Smooth muscle cell (in vitro differentiated cells): ENCODE data around the gene FBXO41. TPM values are rescaled to one million over a fixed set of nuclear protein-coding genes. Genes with fewer than 3 reads are reported as not detected.

ENCODE experiments used
- DNase-seq: peaks from one replicate; lab custom pipeline; 2025; ENCODE audit not compliant: unreplicated experiment; lab: John Stamatoyannopoulos, UW
- H2AFZ ChIP-seq: fragments of 200-600 bp; sonication (generic); 2 replicates; pipeline ENCODE4 v1.6.0; 2016; ENCODE audit warnings: antibody characterized with exemption, low read depth, mild to moderate bottlenecking
- H3F3A ChIP-seq: fragments of 200-600 bp; sonication (generic); 2 replicates; pipeline ENCODE4 v1.6.0; 2017; ENCODE audit warnings: antibody characterized with exemption, low read depth
- H3K27ac ChIP-seq: fragments of 200-600 bp; sonication (generic); 2 replicates; pipeline ENCODE4 v1.5.1; 2016; ENCODE audit warnings: low read depth, mild to moderate bottlenecking
- H3K27me3 ChIP-seq: fragments of 200-600 bp; sonication (generic); 2 replicates; pipeline ENCODE4 v1.6.1; 2016; ENCODE audit warnings: low read depth, mild to moderate bottlenecking
- H3K36me3 ChIP-seq: fragments of 200-600 bp; sonication (generic); 2 replicates; pipeline ENCODE4 v1.5.1; 2016; ENCODE audit warnings: low read depth
- H3K4me1 ChIP-seq: fragments of 200-600 bp; sonication (generic); 2 replicates; pipeline ENCODE4 v1.5.1; 2016; ENCODE audit warnings: low read depth
- H3K4me2 ChIP-seq: fragments of 200-600 bp; sonication (generic); 2 replicates; pipeline ENCODE4 v1.6.0; 2016; ENCODE audit warnings: mild to moderate bottlenecking
- H3K4me3 ChIP-seq: fragments of 200-600 bp; sonication (generic); 2 replicates; pipeline ENCODE4 v1.5.1; 2016; ENCODE audit warnings: mild to moderate bottlenecking
- H3K79me2 ChIP-seq: fragments of 200-600 bp; sonication (generic); 2 replicates; pipeline ENCODE4 v1.6.0; 2016; ENCODE audit warnings: low read depth, mild to moderate bottlenecking
- H3K9ac ChIP-seq: fragments of 200-600 bp; sonication (generic); 2 replicates; pipeline ENCODE4 v1.6.0; 2016; ENCODE audit warnings: low read depth
- H3K9me3 ChIP-seq: fragments of 200-600 bp; sonication (generic); replicated peaks from 2 replicates; pipeline ENCODE4 v1.5.1; 2016; ENCODE audit warnings: low read depth
- H4K20me1 ChIP-seq: fragments of 200-600 bp; sonication (generic); 2 replicates; pipeline ENCODE4 v1.6.0; 2016; ENCODE audit warnings: low read depth
- CTCF ChIP-seq: fragments of 200-600 bp; sonication (generic); IDR thresholded peaks from 2 replicates; pipeline ENCODE4 v1.5.1; 2017; ENCODE audit warnings: borderline replicate concordance, mild to moderate bottlenecking, antibody characterized with exemption; ENCODE audit not compliant: insufficient read depth, poor library complexity, severe bottlenecking
- WGBS: methylation state at CpG from one replicate; pipeline ENCODE4 v1.1.7; 2016; ENCODE audit warnings: low lambda C conversion rate; 5-methylcytosine and 5-hydroxymethylcytosine counted together
- polyA plus RNA-seq: library from polyadenylated mRNA; unstranded; fragments of >200 nt; fragmentation: Nextera tagmentation; extraction: Ambion mirVana; gene quantifications from 2 replicates; pipeline ENCODE4 v1.2.1, GENCODE V29; 2016
- total RNA-seq: library from RNA; depleted of rRNA; stranded (reverse); fragments of >200 nt; gene quantifications from 2 replicates; pipeline ENCODE4 v1.2.3, GENCODE V29; 2014

FBXO41 gene
- total and polyA plus RNA-seq, 2 experiments from 2014 or later = 1.00 to 1.2 TPM

GRCh38 chr2:73259704-73260337 is 24.5 kb downstream of the FBXO41 start:
- H3K27me3 ChIP-seq = no peaks in the 10 kb centered on the region
- H3K4me2 ChIP-seq = no peak overlapping the region
- H2AFZ ChIP-seq = no peak overlapping the region
- no peak for TF ChIP-seq CTCF
- H3K4me3 ChIP-seq = no peak overlapping the region
- DNase-seq = no peak
- no peaks in the 10 kb centered on the region for H4K20me1 ChIP-seq
- H3K27ac ChIP-seq = no peak overlapping the region
- no peak overlapping the region for H3K9ac ChIP-seq
- H3K4me1 ChIP-seq = no peaks in the 10 kb centered on the region
- no peaks in the 10 kb centered on the region for H3K36me3 ChIP-seq
- WGBS = 94% methylated on average over 4 of the region's 4 CpGs
- no peaks in the 10 kb centered on the region for H3F3A ChIP-seq
- H3K9me3 ChIP-seq = no peaks in the 10 kb centered on the region
- no peaks in the 10 kb centered on the region for H3K79me2 ChIP-seq

GRCh38 chr2:73259276-73259675 is 25.0 kb downstream of the FBXO41 start:
- Histone ChIP-seq H3K9me3 (no peaks in the 10 kb centered on the region), H2AFZ (no peak overlapping the region), H3K9ac (no peak overlapping the region), H4K20me1 (no peaks in the 10 kb centered on the region), H3K36me3 (no peaks in the 10 kb centered on the region), H3F3A (no peaks in the 10 kb centered on the region), H3K27me3 (no peaks in the 10 kb centered on the region), H3K79me2 (no peaks in the 10 kb centered on the region), H3K27ac (no peak overlapping the region), H3K4me1 (no peaks in the 10 kb centered on the region), H3K4me3 (no peak overlapping the region), H3K4me2 (no peak overlapping the region)
- TF ChIP-seq CTCF = no peak
- no peak for DNase-seq
- 92% methylated on average over 8 of the region's 8 CpGs for WGBS

GRCh38 chr2:73258913-73259215 is 25.4 kb downstream of the FBXO41 start:
- Histone ChIP-seq H2AFZ (no peak overlapping the region), H3K36me3 (no peaks in the 10 kb centered on the region), H3K4me1 (no peaks in the 10 kb centered on the region), H3K4me2 (no peak overlapping the region), H3K9ac (no peak overlapping the region), H3F3A (no peaks in the 10 kb centered on the region), H3K27ac (no peak overlapping the region), H3K79me2 (no peaks in the 10 kb centered on the region), H3K9me3 (no peaks in the 10 kb centered on the region), H3K27me3 (no peaks in the 10 kb centered on the region), H3K4me3 (no peak overlapping the region), H4K20me1 (no peaks in the 10 kb centered on the region)
- DNase-seq = no peak
- WGBS = 97% methylated on average over 9 of the region's 9 CpGs
- no peak for TF ChIP-seq CTCF

- no peaks in the 10 kb centered on the region for H3F3A ChIP-seq
- H3K36me3 ChIP-seq = no peaks in the 10 kb centered on the region
- no peaks in the 10 kb centered on the region for H3K9me3 ChIP-seq
- WGBS = 93% methylated on average over 8 of the region's 8 CpGs
- TF ChIP-seq CTCF = no peak
- no peak for DNase-seq
- no peaks in the 10 kb centered on the region for H3K4me1 ChIP-seq
- no peak overlapping the region for H3K4me2 ChIP-seq
- H3K27me3 ChIP-seq = no peaks in the 10 kb centered on the region
- H2AFZ ChIP-seq = no peak overlapping the region
- no peaks in the 10 kb centered on the region for H3K79me2 ChIP-seq
- no peaks in the 10 kb centered on the region for H4K20me1 ChIP-seq
- H3K4me3 ChIP-seq = no peak overlapping the region
- H3K9ac ChIP-seq = no peak overlapping the region
- H3K27ac ChIP-seq = no peak overlapping the region
These were observed 25.9 kb downstream of the FBXO41 start for GRCh38 chr2:73258186-73258912.
